GM10266 (cell line): Measurements from ENCODE around the gene HIVEP2.

ENCODE experiments used
- DNase-seq: peaks from one replicate; pipeline ENCODE4 v3.0.0; 2012; ENCODE audit errors: extremely low spot score
- CTCF ChIP-seq: IDR thresholded peaks from 2 replicates; pipeline ENCODE4 v1.5.1; 2012; ENCODE audit warnings: mild to moderate bottlenecking, low read depth; ENCODE audit not compliant: control insufficient read depth, insufficient read depth; ENCODE audit errors: missing control alignments

Gene HIVEP2

DNA sequence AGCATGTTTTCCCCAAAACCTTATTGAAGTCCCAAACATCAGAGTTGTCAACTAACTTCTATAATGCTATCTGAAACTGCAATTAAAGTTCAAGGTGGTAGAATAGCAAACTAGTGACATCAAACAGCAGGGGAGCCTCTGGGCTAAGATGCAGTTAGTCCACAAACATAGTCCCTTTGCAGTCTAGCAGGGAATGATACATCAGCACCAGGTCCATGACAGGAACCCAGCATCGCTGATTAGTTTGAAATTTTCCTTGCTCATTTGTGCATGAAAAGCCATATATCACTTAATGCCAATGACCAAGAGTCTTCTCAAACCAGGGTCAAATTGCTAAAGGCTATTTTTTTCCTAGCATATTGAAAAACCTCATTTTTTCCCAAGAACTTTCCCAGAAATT is 145.3 kb downstream of the HIVEP2 start:
- DNase-seq, result no peak
- no peak for TF ChIP-seq CTCF

DNA sequence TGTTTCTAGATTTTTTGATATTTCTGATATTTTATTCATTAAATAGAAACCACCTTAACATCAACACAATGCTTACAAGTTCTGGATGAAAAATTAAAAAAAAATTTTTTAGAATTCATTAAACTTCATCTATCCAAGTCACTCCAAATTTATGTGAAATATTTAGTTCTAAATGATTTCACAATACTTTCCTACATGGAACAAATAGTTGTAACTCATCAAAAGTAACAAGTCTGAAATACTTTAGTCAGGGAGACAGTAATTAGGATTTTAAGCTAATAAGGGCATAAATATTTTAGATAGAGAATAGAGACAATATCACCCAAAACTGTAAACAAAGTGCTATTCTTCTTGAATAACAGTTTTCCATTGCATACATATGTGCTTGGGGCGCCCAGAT is 147.8 kb downstream of the HIVEP2 start:
- TF ChIP-seq CTCF, result no peak
- DNase-seq, result no peak

GRCh38 chr6:142796571-142796970 is 148.4 kb downstream of the HIVEP2 start:
- no peak for TF ChIP-seq CTCF
- no peak for DNase-seq

DNA sequence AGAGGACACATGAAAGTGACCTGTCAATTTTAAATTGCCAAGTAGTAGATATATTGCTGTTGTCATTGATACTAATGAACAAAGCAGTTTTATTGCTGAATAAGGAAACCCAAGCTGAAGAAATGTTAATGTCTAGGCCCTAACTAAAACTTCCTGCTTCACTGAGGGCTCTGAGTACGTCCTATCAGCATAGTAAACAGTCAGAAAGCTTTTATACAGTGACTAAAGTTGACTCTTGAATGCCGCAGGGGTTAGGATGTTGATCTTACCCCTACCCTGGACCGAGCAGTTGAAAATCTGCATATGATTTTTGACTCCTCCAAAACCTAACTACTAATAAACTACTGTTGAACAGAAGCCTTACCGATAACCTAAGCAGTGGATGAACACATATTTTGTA is 149.0 kb downstream of the HIVEP2 start:
- no peak for TF ChIP-seq CTCF
- no peak for DNase-seq

GRCh38 chr6:142794424-142794823 is 150.6 kb downstream of the HIVEP2 start:
- no peak for TF ChIP-seq CTCF

DNA sequence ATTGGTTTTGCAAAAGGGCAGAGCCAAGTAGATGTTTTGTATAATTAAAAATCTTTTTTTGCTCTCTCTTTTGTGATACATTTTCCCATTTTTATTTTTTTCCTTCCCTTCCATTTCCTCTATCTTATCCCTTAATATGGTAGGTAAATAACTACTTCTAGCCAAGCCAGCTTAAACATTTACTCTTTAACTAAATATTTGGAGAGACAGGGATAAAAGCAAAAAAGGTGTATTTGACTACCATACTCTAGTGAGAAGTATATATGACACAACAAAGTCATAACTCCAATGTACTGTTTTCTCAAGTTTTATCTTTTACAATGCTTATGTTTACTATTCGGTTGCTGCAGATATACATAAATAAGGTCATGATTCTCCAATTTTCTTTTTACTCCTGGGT is 154.7 kb downstream of the HIVEP2 start:
- DNase-seq, result no peak
- TF ChIP-seq CTCF, result no peak

More at GRCh38 chr6:142794424-142794823, 150.6 kb downstream of the HIVEP2 start:
- no peak for DNase-seq

- no peak for DNase-seq
Measured at GRCh38 chr6:142787422-142787821, 157.6 kb downstream of the HIVEP2 start.

More at GRCh38 chr6:142787422-142787821, 157.6 kb downstream of the HIVEP2 start:
- TF ChIP-seq CTCF, result no peak
